Sigmoid colon (tissue), 4 donors: ENCODE measurements around the gene DCC.

Experiments
- EP300 ChIP-seq, 4 donors: sonication (generic); formaldehyde crosslinking; IDR thresholded peaks; one replicate each; pipeline ENCODE4 v1.6.1; 2017; ENCODE audit warnings: antibody characterized with exemption in 4 of 4
- POLR2A ChIP-seq, 2 donors: fragments of 450-650 bp; IDR thresholded peaks; one replicate each; pipeline ENCODE4 v1.6.1; 2016; ENCODE audit warnings: antibody characterized with exemption in 2 of 2, mild to moderate bottlenecking in 2 of 2, moderate library complexity in 2 of 2
- POLR2AphosphoS5 ChIP-seq, 4 donors: sonication (generic); formaldehyde crosslinking; IDR thresholded peaks; one replicate each; pipeline ENCODE4 v1.6.1; 2017; ENCODE audit warnings: antibody characterized with exemption in 4 of 4
- TF ChIP-seq, protein P1 (sequence below), 4 experiments: fragments of 450-650 bp in 3 of 4; fragments of 200-600 bp in 1 of 4; IDR thresholded peaks; one replicate each; pipeline ENCODE4 v1.5.1; 2016 to 2019; ENCODE audit warnings: antibody characterized with exemption in 4 of 4, mild to moderate bottlenecking in 3 of 4, moderate library complexity in 2 of 4

DNA sequence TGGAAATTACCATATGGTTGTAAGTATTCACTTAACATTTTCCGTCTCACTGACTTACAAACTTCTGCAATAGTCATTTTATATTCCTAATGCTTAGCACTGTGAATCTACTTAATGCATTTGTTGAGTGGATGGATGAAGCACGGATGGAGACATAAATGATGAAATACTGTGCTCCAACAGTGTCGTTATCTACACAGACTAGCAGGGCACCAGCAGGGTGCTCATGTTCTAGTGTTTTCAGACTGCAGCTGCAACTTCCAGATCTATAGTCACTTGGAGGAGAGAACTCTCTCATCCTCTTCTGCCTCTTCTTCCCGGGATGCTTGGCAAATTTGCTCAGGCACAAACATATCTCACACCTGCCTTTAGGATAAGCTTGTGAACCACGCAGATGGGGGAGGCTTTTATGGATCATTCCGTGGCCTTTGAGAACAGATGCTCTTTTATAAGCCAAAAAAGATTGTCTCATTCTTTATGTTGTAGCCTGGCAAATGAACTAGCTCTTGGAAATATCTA, 1086.7 kb downstream of the DCC start:
- no peak for TF ChIP-seq POLR2A (IDR thresholded peaks at IDR 0.05)
- TF ChIP-seq, protein P1, sequence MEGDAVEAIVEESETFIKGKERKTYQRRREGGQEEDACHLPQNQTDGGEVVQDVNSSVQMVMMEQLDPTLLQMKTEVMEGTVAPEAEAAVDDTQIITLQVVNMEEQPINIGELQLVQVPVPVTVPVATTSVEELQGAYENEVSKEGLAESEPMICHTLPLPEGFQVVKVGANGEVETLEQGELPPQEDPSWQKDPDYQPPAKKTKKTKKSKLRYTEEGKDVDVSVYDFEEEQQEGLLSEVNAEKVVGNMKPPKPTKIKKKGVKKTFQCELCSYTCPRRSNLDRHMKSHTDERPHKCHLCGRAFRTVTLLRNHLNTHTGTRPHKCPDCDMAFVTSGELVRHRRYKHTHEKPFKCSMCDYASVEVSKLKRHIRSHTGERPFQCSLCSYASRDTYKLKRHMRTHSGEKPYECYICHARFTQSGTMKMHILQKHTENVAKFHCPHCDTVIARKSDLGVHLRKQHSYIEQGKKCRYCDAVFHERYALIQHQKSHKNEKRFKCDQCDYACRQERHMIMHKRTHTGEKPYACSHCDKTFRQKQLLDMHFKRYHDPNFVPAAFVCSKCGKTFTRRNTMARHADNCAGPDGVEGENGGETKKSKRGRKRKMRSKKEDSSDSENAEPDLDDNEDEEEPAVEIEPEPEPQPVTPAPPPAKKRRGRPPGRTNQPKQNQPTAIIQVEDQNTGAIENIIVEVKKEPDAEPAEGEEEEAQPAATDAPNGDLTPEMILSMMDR (IDR thresholded peaks at IDR 0.05), result no peak
- no peak for TF ChIP-seq POLR2AphosphoS5 (IDR thresholded peaks at IDR 0.05)
- TF ChIP-seq EP300 (IDR thresholded peaks at IDR 0.05), result no peak
